HG03575 (cell line): ENCODE data around the gene MAPK14.
"Not testable (repeated sequence)": the region's sequence is repeated elsewhere in the genome, so short reads cannot be mapped to it uniquely, and the experiment has no call there.

Experiments
- ATAC-seq: cut with Tn5 transposase; IDR thresholded peaks from one replicate; pipeline ENCODE4 v1.9.1; 2021; ENCODE audit not compliant: unreplicated experiment, insufficient number of reproducible peaks, low FRiP score; ENCODE audit errors: extremely low read depth

MAPK14 gene

GRCh38 chr6:36065916-36066315 is 38.3 kb downstream of the MAPK14 start:
- no peak for ATAC-seq

DNA sequence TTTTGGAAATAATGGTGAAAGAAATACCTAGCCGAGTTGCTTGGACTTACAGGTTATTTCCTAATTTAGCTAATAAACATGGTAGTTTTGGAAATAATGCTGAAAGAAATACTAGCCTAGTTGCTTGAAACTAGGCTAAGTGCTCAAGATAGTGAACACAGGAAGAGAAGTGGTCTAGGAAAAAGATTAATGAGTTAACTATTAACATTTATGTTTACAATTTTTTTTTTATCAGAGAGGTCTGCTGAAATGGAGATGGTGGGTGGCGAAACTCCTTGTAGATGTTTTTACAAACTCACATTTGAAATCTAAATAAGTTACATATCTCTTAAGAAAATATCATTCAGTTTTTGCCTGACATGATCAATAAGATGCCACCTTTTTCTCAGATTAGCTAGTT is 39.2 kb downstream of the MAPK14 start:
- ATAC-seq, result no peak

DNA sequence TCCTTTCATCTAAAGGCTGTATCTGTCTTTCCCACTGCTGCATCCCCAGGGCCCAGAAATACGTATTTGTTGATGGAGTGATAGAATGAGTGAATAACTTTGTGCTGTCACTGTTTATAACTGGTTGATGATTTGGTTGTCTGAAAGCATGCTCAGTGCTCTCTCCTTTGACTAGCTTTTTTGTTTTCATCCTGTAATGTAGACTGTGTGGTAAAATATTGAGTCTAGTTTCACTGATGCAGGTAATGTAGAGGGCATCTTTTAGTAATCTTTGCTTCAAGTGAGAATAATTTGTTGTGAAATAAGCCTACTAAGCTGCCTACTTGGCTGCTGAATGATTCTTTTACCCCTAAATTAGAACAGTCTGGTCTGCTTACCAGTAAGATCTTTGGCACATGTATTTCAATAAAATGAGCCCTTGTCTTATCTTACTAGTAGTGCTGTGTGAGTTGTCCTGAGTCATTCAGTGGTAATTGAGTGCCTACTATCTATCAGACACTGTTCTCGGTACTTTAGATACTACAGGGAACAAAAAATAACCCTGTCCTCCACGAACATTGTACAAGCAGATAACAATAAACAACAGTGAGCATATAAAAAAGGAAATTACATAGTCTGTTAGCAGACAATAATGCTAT is 39.9 kb downstream of the MAPK14 start:
- ATAC-seq, result no peak

- no peak for ATAC-seq
Measured at GRCh38 chr6:36068012-36068392, 40.4 kb downstream of the MAPK14 start.

DNA sequence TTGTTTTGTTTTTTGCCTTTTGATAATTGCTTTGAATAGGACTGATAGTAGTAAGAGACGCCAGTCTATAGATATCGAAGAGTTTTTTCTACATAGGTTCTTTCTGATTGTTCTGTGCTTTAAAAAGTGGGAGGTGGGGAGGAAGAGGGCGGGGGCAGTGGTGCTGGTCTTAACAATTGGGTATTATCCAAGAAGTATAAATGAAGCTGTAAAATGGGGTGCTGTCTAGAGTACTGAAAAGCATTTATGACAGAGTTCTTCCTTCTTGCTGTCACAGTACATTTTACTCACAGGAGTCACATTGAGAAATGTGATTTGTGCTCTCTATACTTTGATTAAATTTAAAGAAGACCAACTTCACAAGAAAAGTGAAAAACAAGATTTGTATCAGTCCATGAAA is 41.0 kb downstream of the MAPK14 start:
- no peak for ATAC-seq

DNA sequence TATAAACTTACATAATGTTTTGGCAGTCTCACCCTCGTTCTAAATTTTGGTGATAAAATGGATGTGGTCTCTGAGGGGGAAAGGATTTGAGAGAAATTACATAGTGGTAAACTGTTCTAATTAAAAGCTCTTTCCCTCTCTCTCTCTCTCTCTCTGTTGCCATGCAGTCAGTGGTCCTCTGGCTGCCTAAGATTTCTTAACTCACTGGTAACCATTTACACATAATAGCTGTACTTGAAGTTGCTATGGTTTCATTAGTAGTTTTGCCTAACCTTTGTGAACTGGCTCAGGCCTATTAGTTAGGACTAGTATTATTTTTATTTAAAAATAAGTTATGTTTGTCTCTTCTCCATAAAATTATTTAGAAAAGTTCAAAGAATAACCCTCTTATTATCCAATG is 42.0 kb downstream of the MAPK14 start:
- no peak for ATAC-seq

GRCh38 chr6:36070252-36070651 is 42.6 kb downstream of the MAPK14 start:
- no peak for ATAC-seq

DNA sequence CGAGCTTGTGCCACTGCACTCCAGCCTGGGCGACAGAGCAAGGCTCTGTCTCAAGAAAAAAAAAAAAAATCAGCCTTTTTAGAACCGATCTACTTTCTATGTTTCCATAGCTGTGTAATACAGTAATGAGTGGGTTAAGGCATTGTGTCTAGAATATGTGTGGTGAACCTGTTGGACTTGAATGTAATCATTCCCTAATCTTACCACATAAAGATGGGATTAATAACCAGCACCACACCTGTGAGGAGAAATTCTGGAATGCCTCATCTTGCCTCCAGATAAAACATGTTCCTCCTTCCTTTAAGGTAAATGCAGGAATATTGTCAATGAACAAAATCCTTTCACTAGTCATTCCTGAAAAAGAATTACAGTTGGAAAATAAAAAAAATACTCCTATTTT is 43.7 kb downstream of the MAPK14 start:
- no peak for ATAC-seq

DNA sequence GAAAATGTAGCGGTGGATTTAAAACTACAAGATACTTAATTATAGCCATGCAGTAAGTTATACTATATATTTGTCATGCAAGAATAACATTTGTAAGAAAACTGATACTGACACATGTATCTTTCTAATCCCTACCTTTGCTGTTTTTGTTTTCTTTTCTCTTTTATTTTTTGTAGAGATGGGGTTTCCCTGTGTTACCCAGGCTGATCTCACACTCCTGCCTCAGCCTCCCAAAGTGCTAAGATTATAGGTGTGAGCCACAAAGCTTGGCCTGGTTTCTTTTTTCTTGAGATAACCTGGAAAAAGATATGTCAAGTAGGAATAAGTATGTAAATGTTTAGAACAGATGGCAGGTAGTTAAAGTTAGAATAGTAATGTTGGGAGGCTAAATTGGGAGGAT is 44.1 kb downstream of the MAPK14 start:
- ATAC-seq, result no peak

DNA sequence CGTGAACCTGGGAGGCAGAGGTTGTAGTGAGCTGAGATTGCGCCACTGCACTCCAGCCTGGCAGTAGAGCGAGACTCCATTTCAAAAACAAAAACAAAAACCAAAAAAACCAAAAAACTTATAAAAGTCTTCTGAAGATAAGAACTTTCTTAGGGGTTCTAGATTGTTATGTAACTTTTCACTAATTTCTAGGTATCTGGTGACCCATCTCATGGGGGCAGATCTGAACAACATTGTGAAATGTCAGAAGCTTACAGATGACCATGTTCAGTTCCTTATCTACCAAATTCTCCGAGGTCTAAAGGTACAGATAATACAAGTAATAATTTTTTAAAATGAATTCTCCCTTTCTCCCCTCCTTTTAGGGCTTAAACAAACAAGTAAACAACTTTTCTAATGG is 45.1 kb downstream of the MAPK14 start:
- ATAC-seq, result no peak

DNA sequence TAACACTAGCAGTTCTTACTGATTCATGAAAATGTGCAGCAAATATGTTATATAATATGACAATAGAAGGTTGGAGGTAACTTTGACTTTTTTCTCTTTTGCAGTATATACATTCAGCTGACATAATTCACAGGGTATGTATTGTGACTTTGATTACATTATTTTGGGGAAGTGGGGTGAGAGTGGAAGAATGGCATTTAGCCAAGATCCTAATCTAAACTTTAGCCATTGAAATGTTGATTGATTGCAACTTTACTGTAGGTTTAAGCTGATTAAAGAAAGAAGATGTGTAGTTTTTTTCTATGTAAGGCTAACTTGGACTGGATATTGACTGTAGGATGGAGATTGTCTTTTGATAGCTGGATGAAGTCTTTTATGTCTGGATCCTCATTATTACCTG is 46.0 kb downstream of the MAPK14 start:
- ATAC-seq, result no peak

GRCh38 chr6:36075656-36076055 is 48.0 kb downstream of the MAPK14 start:
- no peak for ATAC-seq

GRCh38 chr6:36076178-36077063 is 48.8 kb downstream of the MAPK14 start:
- ATAC-seq, result no peak

- ATAC-seq, result no peak
Measured at GRCh38 chr6:36078159-36078558, 50.6 kb downstream of the MAPK14 start.

DNA sequence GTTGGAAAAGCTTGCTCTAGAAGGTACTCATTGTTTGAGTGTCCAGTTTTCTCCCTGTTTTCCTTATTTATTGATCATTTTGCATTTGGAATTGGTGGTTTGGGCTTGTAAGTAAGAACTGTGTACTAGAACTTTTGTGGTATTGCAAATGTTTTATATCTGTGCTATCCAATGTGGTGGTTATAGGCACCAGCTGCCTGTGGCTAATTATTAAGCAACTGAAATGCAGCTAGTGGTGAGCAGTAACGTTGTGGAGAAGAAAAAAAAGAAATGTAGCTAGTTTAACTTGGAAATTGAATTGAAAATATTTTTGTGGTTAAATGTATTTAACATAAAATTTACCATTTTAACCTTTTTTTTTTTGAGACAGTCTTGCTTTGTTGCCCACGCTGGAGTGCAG is 52.0 kb downstream of the MAPK14 start:
- ATAC-seq, result no peak

DNA sequence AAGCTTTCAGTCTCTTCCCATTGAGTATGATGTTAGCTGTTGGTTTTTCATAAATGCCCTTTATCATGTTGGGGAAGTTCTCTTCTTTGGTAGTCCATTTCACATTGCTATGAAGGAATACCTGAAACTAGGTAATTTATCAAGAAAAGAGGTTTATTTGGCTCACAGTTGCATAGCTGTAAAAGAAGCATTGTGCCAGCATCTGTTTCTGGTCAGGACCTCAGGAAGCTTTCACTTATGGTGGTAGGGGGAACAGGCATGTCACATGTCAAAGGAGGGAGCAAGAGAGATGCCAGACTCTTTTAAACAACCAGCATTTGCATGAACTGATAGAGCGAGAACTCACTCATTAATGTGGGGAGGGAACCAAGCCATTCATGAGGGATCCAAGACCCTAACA is 54.7 kb downstream of the MAPK14 start:
- ATAC-seq, result no peak

- ATAC-seq, result no peak
Measured at GRCh38 chr6:36083446-36083845, 55.8 kb downstream of the MAPK14 start.

- not testable (repeated sequence) for ATAC-seq
Measured at GRCh38 chr6:36088204-36088603, 60.6 kb downstream of the MAPK14 start.

GRCh38 chr6:36089048-36089447 is 61.4 kb downstream of the MAPK14 start:
- no peak for ATAC-seq

- no peak for ATAC-seq
Measured at GRCh38 chr6:36094238-36094637, 66.6 kb downstream of the MAPK14 start.
